GM23338 (cell line): ENCODE data around the gene DOCK1. TPM values are rescaled to one million over a fixed set of nuclear protein-coding genes. Genes with fewer than 3 reads are reported as not detected.

ENCODE experiments used
- ATAC-seq: fragments of 200-7000 bp; cut with Tn5 transposase; 3 replicates; pipeline ENCODE4 v1.9.1; 2020
- DNase-seq: peaks from one replicate; pipeline ENCODE4 v3.0.0-alpha.2; 2015; ENCODE audit warnings: low spot score
- H2AFZ ChIP-seq: fragments of 200-600 bp; sonication (generic); 2 replicates; pipeline ENCODE4 v1.8.0; 2016; ENCODE audit warnings: antibody characterized with exemption, mild to moderate bottlenecking, moderate library complexity
- H3F3A ChIP-seq: fragments of 200-600 bp; sonication (generic); replicated peaks from 2 replicates; pipeline ENCODE4 v1.8.0; 2017; ENCODE audit warnings: antibody characterized with exemption, mixed run types, low read depth
- H3K27ac ChIP-seq: fragments of 200-600 bp; sonication (generic); 2 replicates; pipeline ENCODE4 v1.6.1; 2016; ENCODE audit warnings: low read depth
- H3K27me3 ChIP-seq: fragments of 200-600 bp; sonication (generic); 2 replicates; pipeline ENCODE4 v1.8.0; 2016; ENCODE audit warnings: mild to moderate bottlenecking, mixed run types, moderate library complexity; ENCODE audit not compliant: insufficient read depth
- H3K36me3 ChIP-seq: fragments of 200-600 bp; sonication (generic); 2 replicates; pipeline ENCODE4 v1.8.0; 2016; ENCODE audit warnings: mild to moderate bottlenecking; ENCODE audit not compliant: insufficient read depth
- H3K4me1 ChIP-seq: fragments of 200-600 bp; sonication (generic); 2 replicates; pipeline ENCODE4 v1.8.0; 2016; ENCODE audit warnings: mild to moderate bottlenecking, moderate library complexity; ENCODE audit not compliant: insufficient read depth
- H3K4me2 ChIP-seq: fragments of 200-600 bp; sonication (generic); 2 replicates; pipeline ENCODE4 v1.7.1; 2017; ENCODE audit warnings: mixed run types
- H3K4me3 ChIP-seq: fragments of 200-600 bp; sonication (generic); 2 replicates; pipeline ENCODE4 v1.6.1; 2016; ENCODE audit warnings: mixed run types
- H3K79me2 ChIP-seq: fragments of 200-600 bp; sonication (generic); replicated peaks from 2 replicates; pipeline ENCODE4 v1.8.0; 2017; ENCODE audit warnings: mild to moderate bottlenecking; ENCODE audit not compliant: insufficient read depth
- H3K9me2 ChIP-seq: fragments of 200-600 bp; sonication (generic); 2 replicates; pipeline ENCODE4 v1.8.0; 2017; ENCODE audit not compliant: insufficient read depth
- H4K20me1 ChIP-seq: fragments of 200-600 bp; sonication (generic); replicated peaks from 2 replicates; pipeline ENCODE4 v1.8.0; 2017; ENCODE audit warnings: mild to moderate bottlenecking; ENCODE audit not compliant: insufficient read depth
- H3K27ac Mint-ChIP-seq: 2 replicates; pipeline ENCODE4 v1.8.0; 2020; ENCODE audit warnings: inconsistent platforms, mild to moderate bottlenecking, moderate library complexity, mixed read lengths
- H3K27me3 Mint-ChIP-seq: 3 replicates; pipeline ENCODE4 v1.8.0; 2022; ENCODE audit warnings: low read depth, mild to moderate bottlenecking, moderate library complexity, mixed read lengths, inconsistent platforms; ENCODE audit not compliant: insufficient read depth, poor library complexity
- H3K36me3 Mint-ChIP-seq: 3 replicates; pipeline ENCODE4 v1.8.0; 2021; ENCODE audit warnings: low read depth, mild to moderate bottlenecking, inconsistent platforms, moderate library complexity, mixed read lengths
- H3K4me1 Mint-ChIP-seq: 3 replicates; pipeline ENCODE4 v1.8.0; 2020; ENCODE audit warnings: mild to moderate bottlenecking, inconsistent platforms, mixed read lengths
- H3K4me3 Mint-ChIP-seq: 3 replicates; pipeline ENCODE4 v1.8.0; 2021; ENCODE audit warnings: moderate library complexity, mild to moderate bottlenecking, inconsistent platforms, mixed read lengths
- H3K9me3 Mint-ChIP-seq: 3 replicates; pipeline ENCODE4 v1.8.0; 2020; ENCODE audit warnings: moderate library complexity, mild to moderate bottlenecking, inconsistent platforms, mixed read lengths
- CREB1 ChIP-seq: fragments of 250-450 bp; sonication (Bioruptor Pico); IDR thresholded peaks from 2 replicates; pipeline ENCODE4 v1.5.0; 2020; ENCODE audit warnings: low read depth, mild to moderate bottlenecking, moderate library complexity
- CTCF ChIP-seq, 2 experiments: fragments of 200-600 bp in 1 of 2; sonication (generic) in 1 of 2; conservative IDR thresholded peaks; 2 replicates each; pipeline versions ENCODE4 v1.5.1 to v1.6.1; 2016 to 2017; ENCODE audit warnings: antibody characterized with exemption in 2 of 2, low read depth in 2 of 2, mild to moderate bottlenecking in 2 of 2, moderate library complexity in 1 of 2
- EZH2phosphoT487 ChIP-seq: fragments of 200-600 bp; sonication (generic); IDR thresholded peaks from one replicate; pipeline ENCODE4 v1.8.1; 2018; ENCODE audit warnings: antibody characterized with exemption; ENCODE audit not compliant: unreplicated experiment
- JUNB ChIP-seq: IDR thresholded peaks from one replicate; pipeline ENCODE4 v1.6.1; 2016; ENCODE audit warnings: antibody characterized with exemption; ENCODE audit not compliant: unreplicated experiment
- NANOG ChIP-seq: IDR thresholded peaks from 2 replicates; pipeline ENCODE4 v1.6.1; 2016; ENCODE audit warnings: antibody characterized with exemption, borderline replicate concordance
- STAT1 ChIP-seq: IDR thresholded peaks from one replicate; pipeline ENCODE4 v1.6.1; 2016; ENCODE audit warnings: antibody characterized with exemption; ENCODE audit not compliant: unreplicated experiment
- ZNF331 ChIP-seq: fragments of 250-450 bp; sonication (Bioruptor Pico); IDR thresholded peaks from 2 replicates; pipeline ENCODE4 v1.5.0; 2020; ENCODE audit warnings: low read depth, mild to moderate bottlenecking, moderate library complexity
- polyA plus RNA-seq: library from polyadenylated mRNA; unstranded; fragments of >200 nt; fragmentation: Nextera tagmentation; extraction: Ambion mirVana; gene quantifications from 2 replicates; pipeline ENCODE4 v1.2.1, GENCODE V29; 2016
- total RNA-seq: library from RNA; depleted of rRNA; stranded (reverse); fragments of >200 nt; shearing (Covaris generic); gene quantifications from 2 replicates; pipeline ENCODE4 v1.2.3, GENCODE V29; 2014
- TF ChIP-seq, protein P1 (sequence below): IDR thresholded peaks from one replicate; pipeline ENCODE4 v1.6.1; 2018; ENCODE audit warnings: antibody characterized with exemption; ENCODE audit not compliant: unreplicated experiment

DOCK1 gene
- total and polyA plus RNA-seq, 2 experiments from 2014 or later: 13.2 to 55.3 TPM

DNA sequence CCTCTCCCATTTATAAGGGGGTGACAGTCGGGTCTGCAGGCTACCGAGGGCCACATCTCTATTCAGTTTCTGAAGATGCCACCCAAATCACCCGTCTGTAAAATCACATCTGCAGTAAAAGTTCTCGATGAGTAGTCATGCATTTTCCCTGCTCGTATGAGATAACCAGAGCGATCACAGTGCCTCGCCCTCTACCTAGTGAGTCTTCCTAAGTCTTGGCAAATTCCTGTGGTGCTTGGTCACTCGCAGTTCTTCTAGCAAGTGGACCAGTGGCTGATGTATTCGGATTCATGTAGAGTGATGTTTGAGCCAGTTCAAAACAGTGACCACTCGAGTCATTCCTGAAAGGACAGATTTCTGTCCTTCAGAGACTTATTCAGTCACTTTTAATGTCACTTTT, 246.3 kb downstream of the DOCK1 start (continued):
- no peak for TF ChIP-seq NANOG
- no peak for TF ChIP-seq ZNF331 (CRISPR knock-in tag)
- no peak for TF ChIP-seq CREB1 (CRISPR knock-in tag)
- no peak for TF ChIP-seq STAT1
- no peak for TF ChIP-seq CTCF (conservative IDR thresholded peaks at IDR 0.05; ENCODE audit: low read depth in 2 of 2)
- no peak for TF ChIP-seq EZH2phosphoT487
- no peak for TF ChIP-seq JUNB

DNA sequence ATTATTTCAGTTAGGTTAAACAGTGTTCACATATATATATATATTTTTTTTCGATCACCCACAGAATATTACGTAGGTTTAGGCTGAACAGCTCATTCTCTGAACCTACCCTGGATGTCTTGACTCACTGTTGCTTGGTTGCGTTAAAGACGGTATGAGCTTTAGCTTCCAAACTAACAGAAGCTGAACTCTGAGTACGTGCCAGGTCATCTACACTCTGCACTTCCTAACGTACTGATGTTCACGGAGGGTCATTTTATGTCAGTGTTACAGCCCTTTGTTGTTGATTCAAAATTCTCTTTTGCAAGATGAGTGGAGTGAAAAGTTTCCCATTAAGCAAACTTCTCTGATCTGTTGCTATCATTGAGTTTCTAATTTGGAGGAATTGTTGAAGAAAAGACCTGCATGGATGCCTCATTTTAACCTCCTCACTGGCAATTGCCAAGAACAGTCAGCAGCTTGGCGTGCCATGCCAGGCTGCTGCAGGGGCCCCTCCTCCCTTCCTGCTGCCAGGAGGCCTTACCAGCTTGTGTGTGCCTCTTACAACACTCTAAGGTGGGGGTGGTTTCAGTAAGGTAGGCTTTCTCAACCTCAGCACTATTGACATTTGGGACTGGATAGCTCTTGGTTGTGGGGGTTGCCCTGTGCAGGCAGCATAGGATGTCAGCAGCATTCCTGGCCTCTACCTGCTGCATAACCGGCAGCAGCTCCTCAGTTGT, 246.9 kb downstream of the DOCK1 start:
- Histone ChIP-seq H3K4me2 (no peak overlapping the region), H3K4me1 (peaks cover 31% of the 10 kb centered on the region), H3K9me2 (0 out of 2 replicates have a peak, but pooled peaks cover 3% of the 10 kb centered on the region), H4K20me1 (no peaks in the 10 kb centered on the region; the same call in none of the 2 replicates), H3K27me3 (no peaks in the 10 kb centered on the region), H3K27ac (no peak overlapping the region), H3K79me2 (no peaks in the 10 kb centered on the region), H3K4me3 (no peak overlapping the region), H2AFZ (no peak overlapping the region), H3F3A (no peaks in the 10 kb centered on the region), H3K36me3 (no peaks in the 10 kb centered on the region)
- Mint-ChIP-seq H3K27ac (peak overlapping the region; percentile 72; the same call in 1 of the 2 replicates), H3K36me3 (no peaks in the 10 kb centered on the region), H3K4me1 (peaks cover 60% of the 10 kb centered on the region), H3K27me3 (no peaks in the 10 kb centered on the region), H3K4me3 (no peak overlapping the region), H3K9me3 (no peaks in the 10 kb centered on the region)
- peak; percentile 25 for DNase-seq
- TF ChIP-seq, protein P1, sequence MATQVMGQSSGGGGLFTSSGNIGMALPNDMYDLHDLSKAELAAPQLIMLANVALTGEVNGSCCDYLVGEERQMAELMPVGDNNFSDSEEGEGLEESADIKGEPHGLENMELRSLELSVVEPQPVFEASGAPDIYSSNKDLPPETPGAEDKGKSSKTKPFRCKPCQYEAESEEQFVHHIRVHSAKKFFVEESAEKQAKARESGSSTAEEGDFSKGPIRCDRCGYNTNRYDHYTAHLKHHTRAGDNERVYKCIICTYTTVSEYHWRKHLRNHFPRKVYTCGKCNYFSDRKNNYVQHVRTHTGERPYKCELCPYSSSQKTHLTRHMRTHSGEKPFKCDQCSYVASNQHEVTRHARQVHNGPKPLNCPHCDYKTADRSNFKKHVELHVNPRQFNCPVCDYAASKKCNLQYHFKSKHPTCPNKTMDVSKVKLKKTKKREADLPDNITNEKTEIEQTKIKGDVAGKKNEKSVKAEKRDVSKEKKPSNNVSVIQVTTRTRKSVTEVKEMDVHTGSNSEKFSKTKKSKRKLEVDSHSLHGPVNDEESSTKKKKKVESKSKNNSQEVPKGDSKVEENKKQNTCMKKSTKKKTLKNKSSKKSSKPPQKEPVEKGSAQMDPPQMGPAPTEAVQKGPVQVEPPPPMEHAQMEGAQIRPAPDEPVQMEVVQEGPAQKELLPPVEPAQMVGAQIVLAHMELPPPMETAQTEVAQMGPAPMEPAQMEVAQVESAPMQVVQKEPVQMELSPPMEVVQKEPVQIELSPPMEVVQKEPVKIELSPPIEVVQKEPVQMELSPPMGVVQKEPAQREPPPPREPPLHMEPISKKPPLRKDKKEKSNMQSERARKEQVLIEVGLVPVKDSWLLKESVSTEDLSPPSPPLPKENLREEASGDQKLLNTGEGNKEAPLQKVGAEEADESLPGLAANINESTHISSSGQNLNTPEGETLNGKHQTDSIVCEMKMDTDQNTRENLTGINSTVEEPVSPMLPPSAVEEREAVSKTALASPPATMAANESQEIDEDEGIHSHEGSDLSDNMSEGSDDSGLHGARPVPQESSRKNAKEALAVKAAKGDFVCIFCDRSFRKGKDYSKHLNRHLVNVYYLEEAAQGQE: no peak
- peak; percentile 45 for ATAC-seq
